ENCODE results near the gene GATA3.

GATA3 gene

GRCh38 chr10:8102708-8103401, 48.4 kb downstream of the GATA3 start:
- ATAC-seq, result no peak
- no peak for TF ChIP-seq ESRRG (CRISPR knock-in tag; IDR thresholded peaks at IDR 0.05)
- no peak for TF ChIP-seq PPARA (CRISPR knock-in tag; IDR thresholded peaks at IDR 0.05; ENCODE audit: borderline replicate concordance)
- TF ChIP-seq CREB5 (CRISPR knock-in tag; IDR thresholded peaks at IDR 0.05; ENCODE audit: low read depth), result no peak
- TF ChIP-seq TCF4 (CRISPR knock-in tag; IDR thresholded peaks at IDR 0.05; ENCODE audit: borderline replicate concordance), result no peak
- no peak for TF ChIP-seq PATZ1 (CRISPR knock-in tag; IDR thresholded peaks at IDR 0.05; ENCODE audit: borderline replicate concordance)
- no peak for TF ChIP-seq CSDC2 (CRISPR knock-in tag; IDR thresholded peaks at IDR 0.05)
- TF ChIP-seq ZNF565 (CRISPR knock-in tag; conservative IDR thresholded peaks at IDR 0.05; ENCODE audit: low read depth), result no peak
- no peak for TF ChIP-seq CSRNP3 (CRISPR knock-in tag; IDR thresholded peaks at IDR 0.05)
- TF ChIP-seq ARNTL (CRISPR knock-in tag; IDR thresholded peaks at IDR 0.05; ENCODE audit: borderline replicate concordance, low read depth), result no peak
- TF ChIP-seq ISL1 (CRISPR knock-in tag; IDR thresholded peaks at IDR 0.05), result no peak
- no peak for TF ChIP-seq SNAI2 (CRISPR knock-in tag; IDR thresholded peaks at IDR 0.05)
- no peak for TF ChIP-seq OSR1 (CRISPR knock-in tag; IDR thresholded peaks at IDR 0.05)
- TF ChIP-seq POU6F1 (CRISPR knock-in tag; IDR thresholded peaks at IDR 0.05; ENCODE audit: borderline replicate concordance, low read depth), result no peak
- no peak for TF ChIP-seq ZNF8 (CRISPR knock-in tag; IDR thresholded peaks at IDR 0.05)
- TF ChIP-seq GLIS3 (CRISPR knock-in tag; IDR thresholded peaks at IDR 0.05), result no peak
- no peak for TF ChIP-seq ZFP30 (CRISPR knock-in tag; IDR thresholded peaks at IDR 0.05)

GRCh38 chr10:8103543-8103942, 49.1 kb downstream of the GATA3 start:
- TF ChIP-seq PPARA (CRISPR knock-in tag; IDR thresholded peaks at IDR 0.05; ENCODE audit: borderline replicate concordance), result no peak
- no peak for TF ChIP-seq ZC3H10 (CRISPR knock-in tag; IDR thresholded peaks at IDR 0.05)
- no peak for TF ChIP-seq POU6F1 (CRISPR knock-in tag; IDR thresholded peaks at IDR 0.05; ENCODE audit: borderline replicate concordance, low read depth)
- no peak for TF ChIP-seq ZNF565 (CRISPR knock-in tag; conservative IDR thresholded peaks at IDR 0.05; ENCODE audit: low read depth)
- TF ChIP-seq ZFP3 (CRISPR knock-in tag; IDR thresholded peaks at IDR 0.05), result no peak
- TF ChIP-seq PATZ1 (CRISPR knock-in tag; IDR thresholded peaks at IDR 0.05; ENCODE audit: borderline replicate concordance), result no peak
- TF ChIP-seq ZFP30 (CRISPR knock-in tag; IDR thresholded peaks at IDR 0.05), result no peak
- TF ChIP-seq BACH2 (CRISPR knock-in tag; IDR thresholded peaks at IDR 0.05; ENCODE audit: borderline replicate concordance), result no peak
- no peak for TF ChIP-seq CSRNP3 (CRISPR knock-in tag; IDR thresholded peaks at IDR 0.05)
- TF ChIP-seq ZNF8 (CRISPR knock-in tag; IDR thresholded peaks at IDR 0.05), result no peak
- no peak for TF ChIP-seq TSHZ2 (CRISPR knock-in tag; IDR thresholded peaks at IDR 0.05)
- TF ChIP-seq SNAI2 (CRISPR knock-in tag; IDR thresholded peaks at IDR 0.05), result no peak
- TF ChIP-seq ESRRG (CRISPR knock-in tag; IDR thresholded peaks at IDR 0.05), result no peak
- TF ChIP-seq ISL1 (CRISPR knock-in tag; IDR thresholded peaks at IDR 0.05), result no peak
- no peak for TF ChIP-seq ARNTL (CRISPR knock-in tag; IDR thresholded peaks at IDR 0.05; ENCODE audit: borderline replicate concordance, low read depth)
- ATAC-seq, result no peak

Measured in SK-N-SH treated with all-trans-retinoic acid at 6 μM for 48 hours (cell line).